ENCODE data around the gene INS. TPM values are rescaled to one million over a fixed set of nuclear protein-coding genes. Genes with fewer than 3 reads are reported as not detected.

INS gene
- total RNA-seq, 1 experiment from 2014 or later: not detected

DNA sequence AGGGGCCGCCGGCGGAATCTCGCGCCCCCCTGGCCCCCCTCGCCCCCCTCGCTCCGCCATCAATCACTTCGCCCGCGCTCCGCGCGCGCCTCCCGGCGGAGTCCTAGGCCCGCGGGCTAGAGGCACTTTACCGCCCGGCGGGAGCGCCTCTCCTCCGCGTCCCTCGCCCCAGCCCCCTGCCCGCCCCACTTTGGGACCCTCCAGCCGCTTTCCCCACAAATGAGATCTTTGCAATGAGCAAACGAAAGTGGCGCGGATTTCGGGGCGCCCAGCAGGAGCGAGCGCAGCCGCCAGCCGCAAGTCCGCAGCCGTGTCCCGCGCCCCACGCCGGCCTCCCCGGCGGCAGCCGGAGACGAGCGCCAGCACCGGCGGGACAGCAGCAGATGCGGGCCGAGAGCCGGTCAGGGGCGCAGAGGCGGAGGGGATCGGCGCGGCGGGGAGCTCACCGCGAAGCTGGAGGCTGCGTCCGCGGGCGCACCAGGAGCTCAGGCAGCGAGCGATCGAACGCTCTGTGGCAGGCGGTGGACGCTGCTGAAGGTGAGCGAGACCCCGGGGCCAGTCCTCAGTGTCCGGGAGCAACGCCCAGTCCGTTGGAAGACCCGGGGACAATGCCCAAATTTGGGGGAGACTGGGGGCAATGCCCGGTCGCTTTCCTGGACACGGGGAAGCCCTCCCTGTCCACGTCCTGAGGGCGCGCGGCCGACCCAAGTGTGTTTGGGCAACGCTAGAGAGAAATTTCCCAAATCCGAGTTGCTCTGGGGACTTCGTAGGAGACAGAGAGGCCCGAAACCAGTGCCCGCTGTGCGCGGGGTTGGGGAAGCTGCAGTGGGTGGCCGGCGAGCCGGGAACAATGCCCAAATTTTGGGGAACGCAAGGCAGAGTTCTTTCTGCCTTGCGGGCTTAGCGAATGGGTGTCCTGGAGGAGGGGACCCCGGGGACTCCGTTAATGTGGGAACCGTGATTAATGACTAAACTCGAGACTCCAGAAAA is 20.3 kb downstream of the INS start:
- Mint-ChIP-seq H3K27me3 (ENCODE audit: unreplicated experiment) (peaks cover 84% of the 10 kb centered on the region), H3K9me3 (ENCODE audit: low read depth, unreplicated experiment) (no peaks in the 10 kb centered on the region), H3K4me3 (ENCODE audit: low read depth, unreplicated experiment) (no peak overlapping the region), H3K27ac (ENCODE audit: unreplicated experiment) (no peak overlapping the region), H3K4me1 (ENCODE audit: low read depth, unreplicated experiment) (peaks cover 13% of the 10 kb centered on the region), H3K36me3 (ENCODE audit: insufficient read depth, unreplicated experiment) (peaks cover 7% of the 10 kb centered on the region)
- no peak for DNase-seq
- TF ChIP-seq, protein P1, sequence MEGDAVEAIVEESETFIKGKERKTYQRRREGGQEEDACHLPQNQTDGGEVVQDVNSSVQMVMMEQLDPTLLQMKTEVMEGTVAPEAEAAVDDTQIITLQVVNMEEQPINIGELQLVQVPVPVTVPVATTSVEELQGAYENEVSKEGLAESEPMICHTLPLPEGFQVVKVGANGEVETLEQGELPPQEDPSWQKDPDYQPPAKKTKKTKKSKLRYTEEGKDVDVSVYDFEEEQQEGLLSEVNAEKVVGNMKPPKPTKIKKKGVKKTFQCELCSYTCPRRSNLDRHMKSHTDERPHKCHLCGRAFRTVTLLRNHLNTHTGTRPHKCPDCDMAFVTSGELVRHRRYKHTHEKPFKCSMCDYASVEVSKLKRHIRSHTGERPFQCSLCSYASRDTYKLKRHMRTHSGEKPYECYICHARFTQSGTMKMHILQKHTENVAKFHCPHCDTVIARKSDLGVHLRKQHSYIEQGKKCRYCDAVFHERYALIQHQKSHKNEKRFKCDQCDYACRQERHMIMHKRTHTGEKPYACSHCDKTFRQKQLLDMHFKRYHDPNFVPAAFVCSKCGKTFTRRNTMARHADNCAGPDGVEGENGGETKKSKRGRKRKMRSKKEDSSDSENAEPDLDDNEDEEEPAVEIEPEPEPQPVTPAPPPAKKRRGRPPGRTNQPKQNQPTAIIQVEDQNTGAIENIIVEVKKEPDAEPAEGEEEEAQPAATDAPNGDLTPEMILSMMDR (IDR thresholded peaks at IDR 0.05; ENCODE audit: unreplicated experiment): no peak
- CTCF ChIA-PET: no interaction called here
- intact Hi-C loops (cut with micrococcal nuclease; ENCODE audit: unreplicated experiment): loop anchor here (5.0 kb wide), 1 partner anchor 63 kb away; no protein-coding TSS in a partner anchor
- no TSS peak for BruUV-seq (replicated peaks)

DNA sequence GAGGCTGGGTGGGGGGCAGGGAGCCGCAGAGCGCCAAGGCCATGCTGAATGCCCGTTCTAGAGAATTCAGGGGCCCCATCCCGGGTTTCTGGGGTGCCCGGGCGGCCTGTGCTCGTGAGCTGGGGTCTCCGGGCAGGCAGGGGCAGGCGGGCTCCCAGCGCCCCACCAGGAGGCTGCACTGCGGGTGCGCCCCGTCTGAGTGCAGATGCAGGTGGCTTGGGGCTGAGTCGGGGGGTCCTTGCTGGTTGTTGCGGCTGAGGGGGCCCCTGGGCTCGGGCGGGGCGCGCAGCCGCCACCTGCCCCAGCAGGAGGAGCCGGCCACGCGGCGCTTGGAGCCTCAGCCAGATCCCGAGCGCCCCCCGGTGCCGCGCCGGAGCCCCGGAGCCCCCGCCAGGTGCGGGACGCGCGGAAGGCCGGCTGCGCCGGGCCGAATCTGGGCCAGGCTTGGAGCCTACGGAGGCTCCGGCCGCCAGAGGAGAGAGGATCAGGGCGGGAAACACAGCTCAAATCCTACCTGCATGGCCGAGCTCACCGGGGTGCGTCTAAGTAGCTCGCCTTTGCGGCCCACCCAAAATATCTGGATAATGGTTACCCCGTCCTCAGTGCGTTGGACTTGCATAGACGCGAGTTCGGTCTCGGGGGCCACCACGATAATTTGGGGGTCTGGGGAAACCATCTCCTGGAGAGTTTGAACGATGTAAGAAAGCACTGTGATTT is 21.2 kb downstream of the INS start:
- peaks cover 84% of the 10 kb centered on the region for H3K27me3 Mint-ChIP-seq (ENCODE audit: unreplicated experiment)
- H3K4me3 Mint-ChIP-seq (ENCODE audit: low read depth, unreplicated experiment): no peak overlapping the region
- CTCF ChIA-PET: no interaction called here
- TF ChIP-seq, protein P1 (IDR thresholded peaks at IDR 0.05; ENCODE audit: unreplicated experiment): no peak
- peaks cover 13% of the 10 kb centered on the region for H3K4me1 Mint-ChIP-seq (ENCODE audit: low read depth, unreplicated experiment)
- H3K27ac Mint-ChIP-seq (ENCODE audit: unreplicated experiment): no peak overlapping the region
- intact Hi-C loops (cut with micrococcal nuclease; ENCODE audit: unreplicated experiment): loop anchor here (5.0 kb wide), 1 partner anchor 62 kb away; no protein-coding TSS in a partner anchor
- peaks cover 7% of the 10 kb centered on the region for H3K36me3 Mint-ChIP-seq (ENCODE audit: insufficient read depth, unreplicated experiment)
- no peak for DNase-seq
- BruUV-seq (replicated peaks): no TSS peak
- H3K9me3 Mint-ChIP-seq (ENCODE audit: low read depth, unreplicated experiment): no peaks in the 10 kb centered on the region

DNA sequence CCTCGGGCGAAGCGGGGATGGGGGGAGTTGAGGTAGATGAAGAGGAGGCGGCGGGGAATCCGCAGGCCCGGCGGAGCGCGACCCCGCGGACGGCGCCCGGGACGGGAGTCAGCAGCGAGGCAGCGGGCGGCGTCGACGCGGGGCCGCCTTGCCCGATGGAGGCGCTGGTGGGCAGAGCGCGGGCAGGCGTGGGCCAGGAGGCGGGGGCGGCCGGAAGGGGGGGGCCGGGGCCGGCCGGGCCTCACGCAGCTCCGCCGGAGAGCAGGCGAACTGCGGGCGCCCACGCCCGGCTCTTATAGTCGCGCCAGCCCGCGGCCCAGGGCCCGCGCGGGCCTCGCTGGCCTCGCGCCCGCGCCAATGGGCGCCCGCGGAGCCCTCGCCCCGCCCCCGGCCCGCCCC is 21.9 kb downstream of the INS start, which contains the start of gene IGF2:
Gene IGF2 (minus strand): TSS at position 267 of the 399 bp plus-strand sequence. CDS start 3,866 bp downstream, outside the sequence.
- CTCF ChIA-PET: no interaction called here
- no TSS peak for BruUV-seq (replicated peaks)
- intact Hi-C loops (cut with micrococcal nuclease; ENCODE audit: unreplicated experiment): no loop called here
- H3K27me3 Mint-ChIP-seq (ENCODE audit: unreplicated experiment): peaks cover 85% of the 10 kb centered on the region
- TF ChIP-seq, protein P1 (IDR thresholded peaks at IDR 0.05; ENCODE audit: unreplicated experiment): no peak
- H3K27ac Mint-ChIP-seq (ENCODE audit: unreplicated experiment): no peak within 1 kb of the TSS
- peaks cover 7% of the 10 kb centered on the region for H3K36me3 Mint-ChIP-seq (ENCODE audit: insufficient read depth, unreplicated experiment)
- no peak for DNase-seq
- peak within 1 kb of the TSS; percentile 46 for H3K4me3 Mint-ChIP-seq (ENCODE audit: low read depth, unreplicated experiment)
- no peaks in the 10 kb centered on the region for H3K9me3 Mint-ChIP-seq (ENCODE audit: low read depth, unreplicated experiment)
- peaks cover 13% of the 10 kb centered on the region for H3K4me1 Mint-ChIP-seq (ENCODE audit: low read depth, unreplicated experiment)

DNA sequence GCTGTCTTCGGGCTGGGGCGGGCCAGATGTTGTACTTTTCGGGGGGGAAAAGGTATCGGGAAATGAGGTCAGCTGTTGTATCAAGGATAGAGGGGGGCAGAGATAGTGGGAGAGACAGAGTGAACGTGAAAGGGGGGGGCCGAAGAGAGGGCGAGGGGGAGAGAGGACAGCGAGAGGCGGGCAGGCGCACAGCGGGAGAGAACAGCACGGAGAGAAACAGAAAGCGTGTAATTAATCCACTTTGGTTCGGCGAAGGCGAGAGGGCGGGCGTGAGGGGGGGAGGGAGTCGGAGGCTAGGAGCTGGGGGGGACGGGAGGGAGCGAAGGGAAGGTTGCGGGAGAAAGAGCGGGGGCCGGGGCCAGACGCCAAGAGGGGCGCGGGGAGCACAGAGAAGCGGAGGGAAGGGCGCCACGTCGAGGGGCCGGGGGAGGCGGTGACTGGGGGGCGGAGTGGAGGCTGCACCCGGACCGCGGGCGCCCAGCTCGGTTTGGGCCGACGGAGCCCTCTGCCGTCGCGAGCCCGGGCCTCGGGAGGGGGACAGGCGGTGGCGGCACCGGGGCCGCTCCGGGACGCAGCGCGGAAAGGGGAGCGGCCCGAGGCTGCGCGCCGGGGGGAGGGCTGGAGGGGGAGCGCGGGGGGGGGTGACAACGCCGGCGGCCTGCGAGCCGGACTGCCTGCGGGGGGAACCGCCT is 22.4 kb downstream of the INS start:
- Mint-ChIP-seq H3K27me3 (ENCODE audit: unreplicated experiment) (peaks cover 85% of the 10 kb centered on the region), H3K4me3 (ENCODE audit: low read depth, unreplicated experiment) (peak overlapping the region; percentile 46), H3K27ac (ENCODE audit: unreplicated experiment) (no peak overlapping the region), H3K36me3 (ENCODE audit: insufficient read depth, unreplicated experiment) (peaks cover 7% of the 10 kb centered on the region), H3K4me1 (ENCODE audit: low read depth, unreplicated experiment) (peaks cover 13% of the 10 kb centered on the region), H3K9me3 (ENCODE audit: low read depth, unreplicated experiment) (no peaks in the 10 kb centered on the region)
- TF ChIP-seq, protein P1 (IDR thresholded peaks at IDR 0.05; ENCODE audit: unreplicated experiment): no peak
- BruUV-seq (replicated peaks): no TSS peak
- DNase-seq: no peak
- intact Hi-C loops (cut with micrococcal nuclease; ENCODE audit: unreplicated experiment): no loop called here
- CTCF ChIA-PET: no interaction called here

All from Calu3 (cell line).